Ramos (cell line): ENCODE results near the gene OR6V1.
"Not testable (repeated sequence)": the region's sequence is repeated elsewhere in the genome, so short reads cannot be mapped to it uniquely, and the experiment has no call there.

Source experiments
- in situ Hi-C: fragments of 300-500 bp; cut with MboI; formaldehyde crosslinking; loops from one replicate; pipeline ENCODE4 v1.14.3; 2022; ENCODE audit warnings: low sequenced_read_pairs; ENCODE audit not compliant: unreplicated experiment

OR6V1 gene

DNA sequence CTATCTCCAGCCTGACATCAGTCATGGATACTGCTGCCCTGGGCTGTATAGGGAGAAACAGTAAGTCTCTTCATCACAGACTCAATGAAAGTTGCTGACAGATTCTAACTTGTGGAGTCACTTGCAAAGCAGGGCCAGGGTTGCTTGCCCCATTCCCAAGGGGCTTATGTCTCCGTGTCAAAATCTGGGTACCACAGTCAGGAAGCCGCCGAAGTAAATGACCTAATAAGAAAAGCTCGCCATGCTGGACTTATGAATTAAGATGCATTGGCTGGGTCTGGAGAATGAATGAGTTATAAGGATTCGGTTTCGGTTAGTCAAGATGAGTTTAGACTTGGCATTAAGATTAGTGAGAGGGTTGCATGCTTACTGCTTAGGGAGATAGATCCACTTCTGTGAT lies 10.8 kb upstream of the OR6V1 start:
- in situ Hi-C loops = no loop called here

DNA sequence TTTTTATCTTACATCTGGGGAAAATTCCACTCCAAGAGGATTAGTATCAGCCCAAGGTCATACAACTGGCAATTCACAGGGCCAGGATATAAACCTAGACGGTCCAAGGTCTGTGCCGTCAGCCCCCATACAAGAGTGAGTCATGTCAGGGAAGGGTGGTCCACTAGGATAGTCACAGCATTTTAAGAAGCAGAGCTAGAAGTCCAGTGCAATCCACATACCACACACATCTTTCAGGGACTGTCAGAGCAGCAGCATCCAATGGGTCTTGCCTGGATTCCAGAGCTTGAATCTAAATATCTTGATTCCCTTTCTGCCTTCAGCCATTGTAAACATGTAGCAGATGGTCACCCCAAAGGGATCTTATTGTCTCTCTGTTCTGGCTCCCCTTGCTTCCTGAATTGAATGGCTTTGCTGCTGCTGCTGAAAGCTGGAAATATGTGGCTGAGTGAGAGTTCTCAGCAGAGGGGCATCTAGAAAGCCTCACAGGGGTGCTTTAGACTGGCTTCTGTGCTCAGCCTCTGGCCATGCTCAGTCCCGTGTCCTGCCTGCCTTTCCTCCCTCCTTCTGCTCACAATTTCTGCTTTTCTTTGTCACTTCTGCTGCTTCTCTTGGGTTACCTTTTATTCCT lies 9.9 kb upstream of the OR6V1 start:
- in situ Hi-C loops = no loop called here

DNA sequence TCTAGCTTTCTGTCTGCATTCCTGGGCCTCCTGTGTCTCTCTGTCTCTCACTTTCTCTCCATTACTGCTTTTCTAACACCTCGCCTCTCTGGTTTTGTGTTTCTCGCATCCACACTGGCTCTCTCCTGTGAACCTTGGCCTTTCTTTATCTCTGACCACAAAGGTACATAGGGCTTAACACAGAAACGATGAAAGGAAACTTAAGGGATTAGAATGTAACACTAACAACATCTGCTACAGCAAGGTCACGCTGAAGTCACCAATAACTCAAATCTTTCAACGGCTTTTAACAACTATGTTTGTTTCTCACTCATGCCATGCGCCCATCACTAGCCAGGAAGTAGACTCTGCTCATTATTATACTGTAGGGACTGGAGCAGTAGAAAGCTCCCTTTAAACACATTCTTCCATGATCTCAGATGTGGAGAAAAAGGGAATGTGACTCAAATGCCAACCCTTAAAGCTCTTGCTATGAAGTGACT lies 9.3 kb upstream of the OR6V1 start:
- in situ Hi-C loops = no loop called here

DNA sequence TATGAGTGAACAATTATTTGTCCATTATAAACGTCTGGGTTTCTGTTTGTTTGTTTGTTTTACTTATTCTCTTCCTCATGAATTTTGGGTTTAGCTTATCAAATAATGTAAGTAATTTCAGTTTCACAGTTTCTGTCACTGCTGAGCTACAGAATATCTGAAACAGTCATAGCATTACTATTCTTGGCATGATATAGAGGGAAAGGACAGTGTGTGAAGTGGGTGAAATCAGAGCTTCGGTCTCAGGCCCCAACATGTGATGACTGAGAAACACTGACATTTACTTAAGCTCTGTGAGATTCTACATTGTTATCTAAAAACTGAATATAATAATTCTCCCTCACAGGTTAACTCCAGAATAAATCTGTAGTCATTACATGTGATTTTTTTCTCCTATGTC lies 8.8 kb upstream of the OR6V1 start:
- in situ Hi-C loops = no loop called here

DNA sequence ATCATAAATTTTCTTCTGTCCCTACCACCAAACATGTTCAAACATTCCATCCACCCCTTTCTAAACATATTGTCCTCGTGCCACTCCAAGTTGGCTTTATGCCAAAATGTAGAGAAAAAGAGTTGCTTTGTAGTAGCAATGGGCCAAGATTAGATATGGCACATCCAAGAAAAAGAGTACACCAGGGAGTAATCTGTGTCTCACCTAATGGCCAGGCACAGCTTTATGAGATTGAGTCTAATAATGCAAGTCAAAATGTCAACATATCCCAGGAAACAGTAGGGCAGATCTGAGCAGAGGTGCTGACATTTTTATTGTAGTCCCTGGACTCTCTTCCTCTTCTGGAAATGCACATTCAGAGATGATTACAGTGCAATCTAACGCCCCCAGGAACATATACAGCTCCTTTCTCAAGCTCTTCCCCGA lies 5.7 kb upstream of the OR6V1 start:
- in situ Hi-C loops = no loop called here

DNA sequence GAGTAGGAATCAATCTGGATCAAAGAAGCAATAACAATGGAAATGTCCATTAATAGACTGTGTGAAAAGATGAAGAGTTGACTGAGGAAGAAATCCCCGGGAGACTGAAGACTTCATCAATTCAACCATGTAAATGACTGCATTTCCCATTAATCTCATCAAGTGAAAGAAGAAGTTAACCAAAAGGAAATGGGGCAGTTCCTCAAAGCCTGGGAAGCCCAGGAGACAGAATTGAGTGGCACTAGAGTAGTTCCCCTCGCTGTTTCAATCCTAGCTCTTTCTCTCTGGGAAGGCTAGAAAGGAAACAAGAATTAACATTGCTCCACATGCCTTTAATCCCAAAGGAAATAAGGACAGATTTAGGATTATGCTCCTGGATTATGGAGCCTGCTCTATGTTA lies 4.8 kb upstream of the OR6V1 start:
- in situ Hi-C loops = no loop called here

DNA sequence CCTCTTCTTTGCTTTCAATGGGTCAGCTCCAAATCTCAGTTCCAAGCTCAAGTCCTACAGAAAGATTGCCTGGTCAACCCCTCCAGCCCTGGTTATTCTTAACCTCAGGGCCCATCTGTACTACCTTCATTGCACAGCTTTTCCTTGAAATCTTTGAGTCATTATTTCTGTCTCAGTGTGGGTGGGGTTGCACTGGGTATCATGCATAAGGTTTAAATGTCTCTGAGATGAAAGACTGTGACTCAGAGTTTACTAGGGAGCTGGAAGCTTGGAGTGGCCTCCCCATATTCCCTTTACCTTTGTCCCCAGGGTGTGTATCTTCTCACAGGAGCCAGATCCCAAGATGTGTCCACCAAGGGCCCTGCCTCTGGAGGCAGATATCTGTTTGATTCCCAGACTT lies 3.3 kb upstream of the OR6V1 start:
- in situ Hi-C loops = no loop called here

DNA sequence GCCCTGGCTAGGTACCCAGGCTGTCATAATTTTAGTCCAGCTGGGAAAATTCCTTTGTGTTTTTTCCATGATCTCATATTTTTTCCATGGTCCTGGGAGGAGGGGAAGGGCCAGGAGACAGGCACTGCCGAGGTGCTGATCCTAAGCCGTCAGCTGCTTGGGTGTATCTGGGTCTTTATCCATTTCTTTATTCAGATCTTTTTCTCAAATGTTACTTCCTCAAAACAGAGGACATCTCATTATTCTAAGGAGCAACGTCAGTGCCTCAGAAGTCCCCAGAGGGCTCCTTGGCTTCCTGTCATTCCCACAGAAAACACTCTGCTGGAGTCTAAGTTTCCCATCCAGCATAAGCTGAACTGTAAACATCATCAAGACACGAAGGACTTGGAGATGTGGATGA lies 2.8 kb upstream of the OR6V1 start:
- in situ Hi-C loops = no loop called here

DNA sequence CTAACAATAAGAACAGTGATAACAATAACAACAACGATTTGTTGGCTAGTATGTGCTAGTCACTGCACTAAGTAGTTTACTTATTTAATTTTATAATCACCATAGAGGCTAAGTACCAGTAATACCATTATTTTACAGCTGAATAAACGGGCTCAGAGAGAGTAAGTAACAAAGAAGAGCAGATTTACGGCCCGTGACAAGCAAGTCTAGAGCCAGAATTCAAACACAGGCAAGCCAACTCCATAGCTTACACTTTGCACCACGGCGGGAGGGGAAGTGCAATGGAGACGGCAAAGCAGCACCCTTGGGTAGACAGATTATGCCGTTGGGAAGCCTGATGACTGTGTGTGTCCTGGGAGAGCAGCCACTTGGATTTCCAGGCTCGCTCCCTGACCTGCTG lies 1.2 kb upstream of the OR6V1 start:
- in situ Hi-C loops = no loop called here

DNA sequence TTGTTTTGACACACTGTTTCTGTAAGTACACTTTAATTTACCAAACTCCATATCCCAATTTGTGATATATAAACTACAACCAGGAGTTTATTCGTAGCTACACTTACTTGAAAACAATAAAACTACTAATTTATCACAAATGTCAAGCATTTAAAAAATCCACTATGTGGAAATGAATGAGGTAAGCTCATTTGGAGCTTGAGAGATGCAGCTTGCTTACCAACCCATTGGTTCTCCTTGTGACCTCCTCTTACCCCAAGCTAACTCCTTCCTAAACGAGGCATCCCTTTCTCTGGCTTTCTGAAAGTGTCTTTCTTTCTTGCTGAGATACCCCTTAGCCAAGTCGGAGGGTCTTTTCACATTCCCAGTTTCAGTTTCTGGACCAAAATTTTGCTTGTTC lies 2.5 kb downstream of the OR6V1 start:
- in situ Hi-C loops = no loop called here

DNA sequence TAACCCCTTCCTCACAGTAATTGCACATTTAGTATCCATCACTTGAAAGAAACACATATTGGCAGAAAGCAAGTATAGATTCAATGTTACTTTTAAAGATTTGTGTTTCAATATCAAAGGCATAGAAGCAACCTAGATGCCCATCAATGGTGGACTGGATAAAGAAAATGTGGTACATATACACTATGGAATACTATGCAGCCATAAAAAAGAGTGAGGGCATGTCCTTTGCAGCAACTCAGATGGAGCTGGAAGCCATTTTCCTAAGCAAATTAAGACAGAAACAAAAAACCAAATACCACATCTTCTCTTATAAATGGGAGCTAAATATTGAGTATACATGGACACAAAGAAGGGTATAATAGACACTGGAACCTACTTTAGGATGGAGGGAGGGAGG lies 3.6 kb downstream of the OR6V1 start:
- in situ Hi-C loops = no loop called here

DNA sequence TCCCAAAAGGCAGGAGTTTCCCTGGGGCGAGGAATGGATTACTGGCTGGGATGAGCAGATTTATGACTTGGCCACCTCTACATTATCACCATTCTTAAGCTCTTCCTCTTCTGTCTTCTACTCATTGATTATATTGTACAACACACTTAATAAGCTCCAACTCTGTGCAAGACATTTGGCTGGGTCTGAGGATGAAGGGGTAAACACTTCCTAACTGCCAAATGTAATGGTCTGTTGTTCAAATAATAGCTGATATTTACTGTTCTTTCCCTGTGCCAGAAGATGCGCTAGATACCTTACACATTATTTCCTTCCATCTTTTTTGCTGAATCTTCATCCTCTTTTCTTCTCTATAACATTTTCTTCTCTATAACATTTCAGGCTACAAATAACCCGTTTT lies 11.6 kb downstream of the OR6V1 start:
- in situ Hi-C loops = no loop called here

DNA sequence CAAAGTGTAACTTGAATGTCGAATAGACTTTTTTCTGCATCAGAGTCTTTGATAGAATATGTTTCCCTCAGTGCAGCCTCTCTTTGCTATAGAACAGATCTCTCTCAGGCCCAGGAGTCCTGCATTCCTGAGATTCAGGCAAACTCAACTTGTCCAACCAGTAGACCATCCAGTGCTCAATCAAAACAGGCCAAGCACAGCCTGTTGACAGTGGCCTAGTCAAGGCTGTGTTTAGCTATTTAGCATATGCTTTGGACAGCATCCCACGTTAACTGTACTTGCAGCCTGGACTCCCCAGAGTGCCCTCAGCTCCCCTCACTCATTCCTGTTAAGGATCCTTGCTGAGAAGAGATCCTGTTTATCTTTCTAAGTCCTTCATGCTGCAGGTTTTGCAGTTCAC lies 16.3 kb downstream of the OR6V1 start:
- in situ Hi-C loops = no loop called here

DNA sequence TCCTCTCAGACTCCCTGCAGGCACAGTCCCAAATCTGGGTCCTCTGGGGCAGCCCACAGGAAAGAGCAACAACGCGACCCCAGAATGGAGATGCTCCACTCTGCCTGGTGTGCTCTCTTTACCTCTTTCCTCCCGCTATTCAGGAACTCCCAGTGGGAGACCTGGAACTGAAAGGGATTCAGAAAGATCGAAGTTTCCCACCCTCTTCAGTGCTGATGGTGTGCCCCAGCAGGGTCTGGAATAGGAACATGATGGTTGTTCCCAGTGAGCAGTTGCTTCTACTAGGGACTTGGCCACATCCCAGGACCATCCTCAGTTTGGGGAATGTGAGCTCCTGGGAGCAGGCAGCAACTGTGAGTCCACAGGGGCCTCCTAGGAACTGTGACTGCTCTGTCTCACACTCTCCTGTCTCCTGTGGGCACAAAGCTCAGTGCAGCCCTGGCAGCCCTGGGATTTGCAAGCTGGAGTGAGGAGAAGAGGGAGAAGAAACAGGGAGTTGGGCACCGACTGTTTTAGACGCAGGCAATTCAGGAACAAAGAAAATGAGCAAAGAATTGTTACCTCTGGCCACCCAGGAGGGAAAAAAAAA lies 17.9 kb downstream of the OR6V1 start:
- in situ Hi-C loops = no loop called here

DNA sequence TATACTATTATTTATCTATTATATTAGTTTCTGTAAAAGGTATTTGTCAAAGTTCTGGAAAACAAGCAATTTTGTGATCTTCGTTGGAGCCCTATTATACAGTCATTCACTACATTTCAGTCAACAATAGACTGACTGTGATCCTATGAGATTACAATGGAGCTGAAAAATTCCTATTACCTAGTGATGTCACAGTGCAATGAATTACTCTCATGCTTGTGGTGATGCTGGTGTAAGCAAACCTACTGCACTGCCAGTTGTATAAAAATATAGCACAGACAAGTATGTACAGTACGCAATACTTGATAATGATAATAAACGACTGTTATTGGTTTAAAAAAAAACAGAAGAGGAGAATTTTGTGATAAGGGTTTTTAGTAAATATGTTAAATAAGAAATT lies 21.4 kb downstream of the OR6V1 start:
- in situ Hi-C loops = no loop called here

DNA sequence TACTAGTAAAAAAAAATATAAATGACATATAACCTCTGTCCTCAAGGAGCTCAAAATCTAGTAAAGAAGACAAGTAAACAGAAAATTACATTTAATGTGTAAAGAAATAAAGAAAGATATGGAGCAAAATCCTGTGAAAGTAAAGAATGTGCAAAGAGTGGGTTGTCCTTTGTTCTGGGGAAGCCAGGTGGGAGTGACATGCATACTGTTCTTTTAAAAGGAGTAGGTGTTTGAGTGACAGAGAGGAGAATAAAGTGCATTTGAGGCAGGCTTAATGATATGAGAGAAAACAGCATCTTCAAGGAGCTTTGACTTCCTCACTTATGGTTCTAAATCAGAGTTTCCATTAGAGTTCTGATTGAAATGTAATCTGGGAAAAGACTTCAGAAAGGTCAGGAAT lies 22.0 kb downstream of the OR6V1 start:
- in situ Hi-C loops = no loop called here

DNA sequence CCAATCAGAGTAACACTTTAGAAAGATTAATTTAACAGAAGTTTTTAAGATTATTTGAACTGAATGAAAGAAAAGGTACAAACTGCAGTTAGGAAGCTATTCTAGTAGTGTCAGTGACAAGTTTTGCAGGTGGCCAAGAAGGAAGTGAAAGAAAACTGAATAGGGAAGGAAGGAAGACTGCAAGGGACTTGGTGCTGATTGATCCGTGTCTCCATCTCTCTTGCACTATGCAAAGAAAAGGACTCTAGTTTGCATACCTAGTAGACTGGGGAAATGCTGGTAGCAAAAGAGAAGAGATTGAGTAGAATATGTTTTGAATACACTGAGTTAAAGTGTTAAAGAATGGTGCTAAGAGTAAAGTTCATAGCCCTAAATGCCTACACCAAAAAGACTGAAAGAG lies 33.0 kb downstream of the OR6V1 start:
- in situ Hi-C loops = no loop called here

DNA sequence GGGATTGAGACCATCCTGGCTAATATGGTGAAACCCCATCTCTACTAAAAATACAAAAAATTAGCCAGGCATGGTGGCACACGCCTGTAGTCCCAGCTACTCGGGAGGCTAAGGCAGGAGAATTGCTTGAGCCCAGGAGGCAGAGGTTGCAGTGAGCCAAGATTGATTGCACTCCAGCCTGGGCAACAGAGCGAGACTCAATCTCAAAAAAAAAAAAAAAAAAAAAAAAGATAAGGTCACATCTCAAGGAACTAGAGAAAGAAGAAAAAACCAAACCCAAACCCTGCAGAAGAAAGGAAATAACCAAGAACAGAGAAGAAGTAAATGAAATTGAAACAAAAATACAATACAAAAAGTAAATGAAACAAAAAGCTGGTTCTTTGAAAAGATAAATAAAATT lies 33.5 kb downstream of the OR6V1 start:
- in situ Hi-C loops = not testable (repeated sequence)

DNA sequence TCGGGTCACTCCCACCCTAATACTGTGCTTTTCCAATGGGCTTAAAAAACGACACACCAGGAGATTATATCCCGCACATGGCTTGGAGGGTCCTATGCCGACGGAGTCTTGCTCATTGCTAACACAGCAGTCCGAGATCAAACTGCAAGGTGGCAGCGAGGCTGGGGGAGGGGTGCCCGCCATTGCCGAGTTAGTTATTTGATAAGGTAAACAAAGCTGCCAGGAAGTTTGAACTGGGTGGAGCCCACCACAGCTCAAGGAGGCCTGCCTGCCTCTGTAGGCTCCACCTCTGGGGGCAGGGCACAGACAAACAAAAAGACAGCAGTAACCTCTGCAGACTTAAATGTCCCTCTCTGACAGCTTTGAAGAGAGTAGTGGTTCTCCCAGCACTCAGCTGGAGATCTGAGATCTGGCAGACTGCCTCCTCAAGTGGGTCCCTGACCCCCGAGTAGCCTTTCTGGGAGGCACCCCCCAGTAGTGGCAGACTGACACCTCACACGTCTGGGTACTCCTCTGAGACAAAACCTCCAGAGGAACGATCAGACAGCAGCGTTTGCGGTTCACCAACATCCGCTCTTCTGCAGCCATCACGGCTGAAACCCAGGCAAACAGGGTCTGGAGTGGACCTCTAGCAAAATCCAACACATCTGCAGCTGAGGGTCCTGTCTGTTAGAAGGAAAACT lies 36.5 kb downstream of the OR6V1 start:
- in situ Hi-C loops = not testable (repeated sequence)

DNA sequence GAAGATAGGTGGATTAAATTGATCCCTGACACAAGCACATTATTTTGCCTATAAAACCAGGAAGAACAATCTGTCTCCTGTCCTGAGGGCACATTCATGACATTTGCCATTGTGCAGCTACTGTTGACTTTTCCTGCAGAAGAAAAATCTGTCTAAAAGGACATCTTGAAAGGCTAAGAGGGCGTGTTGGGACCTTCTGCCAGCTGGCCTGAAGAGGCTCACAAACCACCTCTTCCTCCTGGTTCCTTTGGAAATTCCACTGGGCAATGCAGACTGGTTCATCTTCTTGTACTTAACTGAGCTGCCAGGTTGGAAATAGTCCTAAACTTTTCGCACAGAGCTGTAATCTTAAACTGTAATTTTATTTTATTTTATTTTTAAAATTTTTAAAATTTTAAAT lies 44.0 kb downstream of the OR6V1 start:
- in situ Hi-C loops = no loop called here

DNA sequence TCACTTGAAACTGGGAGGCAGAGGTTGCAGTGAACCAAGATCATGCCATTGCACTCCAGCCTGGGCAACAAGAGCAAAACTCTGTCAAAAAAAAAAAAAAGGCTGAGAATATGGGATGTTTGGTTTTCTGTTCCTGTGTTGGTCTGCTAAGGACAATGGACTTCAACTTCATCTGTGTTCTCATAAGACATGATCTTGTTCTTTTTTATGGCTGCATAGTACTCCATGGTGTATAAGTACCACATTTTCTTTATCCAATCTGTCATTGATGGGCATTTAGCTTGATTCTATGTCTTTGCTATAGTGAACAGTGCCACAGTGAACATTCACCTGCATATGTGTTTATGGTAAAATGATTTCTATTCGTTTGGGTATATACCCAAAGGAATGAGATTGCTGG lies 47.4 kb downstream of the OR6V1 start:
- in situ Hi-C loops = not testable (repeated sequence)
